Upper lobe of left lung (tissue), 6 donors: ENCODE measurements around the gene KPNA6. TPM values are rescaled to one million over a fixed set of nuclear protein-coding genes. Genes with fewer than 3 reads are reported as not detected.
A peak's percentile ranks its signal among the peaks of the same experiment; 100 is the strongest.
"Not testable (repeated sequence)": the region's sequence is repeated elsewhere in the genome, so short reads cannot be mapped to it uniquely, and the experiment has no call there.

Experiments used
- ATAC-seq, 2 donors: fragments of 200-7000 bp; cut with Tn5 transposase; one replicate each; pipeline ENCODE4 v1.9.1; 2022; ENCODE audit warnings: mild to moderate bottlenecking in 2 of 2, moderate library complexity in 2 of 2; ENCODE audit not compliant: low FRiP score in 2 of 2
- DNase-seq, 2 donors: peaks; one replicate each; pipeline ENCODE4 v3.0.0-alpha.2; 2019 to 2020
- H3K27ac ChIP-seq, 4 donors: fragments of 200-600 bp; sonication (generic); one replicate each; pipeline ENCODE4 v1.5.1; 2016 to 2019
- H3K27me3 ChIP-seq, 4 donors: fragments of 200-600 bp; sonication (generic); one replicate each; pipeline ENCODE4 v1.5.1; 2017 to 2019
- H3K36me3 ChIP-seq, 4 donors: fragments of 200-600 bp; sonication (generic); one replicate each; pipeline ENCODE4 v1.5.1; 2016 to 2019
- H3K4me1 ChIP-seq, 4 donors: fragments of 200-600 bp; sonication (generic); one replicate each; pipeline ENCODE4 v1.5.1; 2018 to 2019
- H3K4me3 ChIP-seq, 4 donors: fragments of 200-600 bp; sonication (generic); one replicate each; pipeline ENCODE4 v1.5.1; 2017 to 2019; ENCODE audit warnings: mild to moderate bottlenecking in 2 of 4, moderate library complexity in 1 of 4
- H3K9me3 ChIP-seq, 4 donors: fragments of 200-600 bp; sonication (generic); one replicate each; pipeline ENCODE4 v1.5.1; 2018 to 2019
- EP300 ChIP-seq, 4 donors: sonication (generic); formaldehyde crosslinking; IDR thresholded peaks; one replicate each; pipeline ENCODE4 v1.5.1; 2017; ENCODE audit warnings: antibody characterized with exemption in 4 of 4, control low read depth in 2 of 4
- POLR2A ChIP-seq, 4 donors: fragments of 450-650 bp; IDR thresholded peaks; one replicate each; pipeline ENCODE4 v1.5.1; 2016 to 2017; ENCODE audit warnings: antibody characterized with exemption in 4 of 4, mild to moderate bottlenecking in 2 of 4
- POLR2AphosphoS5 ChIP-seq, 2 donors: sonication (generic); formaldehyde crosslinking; IDR thresholded peaks; one replicate each; pipeline ENCODE4 v1.5.1; 2017; ENCODE audit warnings: antibody characterized with exemption in 2 of 2
- WGBS, 2 donors: methylation state at CpG; one replicate each; pipeline ENCODE4 v1.1.5; 2017 to 2018; 5-methylcytosine and 5-hydroxymethylcytosine counted together
- total RNA-seq, 6 donors: library from RNA; depleted of rRNA in 4 of 6; stranded (reverse); fragments of >200 nt in 4 of 6; gene quantifications; one replicate each; pipeline versions ENCODE4 v1.1.0 to v1.2.1, GENCODE V29; 2016 to 2021
- TF ChIP-seq, protein P1 (sequence below), 6 experiments: fragments of 450-650 bp in 4 of 6; fragments of 200-600 bp in 2 of 6; sonication (generic) in 2 of 6; IDR thresholded peaks; one replicate each; pipeline ENCODE4 v1.5.1; 2016 to 2019; ENCODE audit warnings: antibody characterized with exemption in 6 of 6
- donor health status: DM: no; HTN: no; CAD: no; lungs with moderate emphysema.
- donor health status: DM: no; HTN: yes; CAD: no; lungs with severe emphysema.

Gene KPNA6
- total RNA-seq, 6 donors from 2014 or later: 16.8 to 53.8 (median 42.0) TPM

DNA sequence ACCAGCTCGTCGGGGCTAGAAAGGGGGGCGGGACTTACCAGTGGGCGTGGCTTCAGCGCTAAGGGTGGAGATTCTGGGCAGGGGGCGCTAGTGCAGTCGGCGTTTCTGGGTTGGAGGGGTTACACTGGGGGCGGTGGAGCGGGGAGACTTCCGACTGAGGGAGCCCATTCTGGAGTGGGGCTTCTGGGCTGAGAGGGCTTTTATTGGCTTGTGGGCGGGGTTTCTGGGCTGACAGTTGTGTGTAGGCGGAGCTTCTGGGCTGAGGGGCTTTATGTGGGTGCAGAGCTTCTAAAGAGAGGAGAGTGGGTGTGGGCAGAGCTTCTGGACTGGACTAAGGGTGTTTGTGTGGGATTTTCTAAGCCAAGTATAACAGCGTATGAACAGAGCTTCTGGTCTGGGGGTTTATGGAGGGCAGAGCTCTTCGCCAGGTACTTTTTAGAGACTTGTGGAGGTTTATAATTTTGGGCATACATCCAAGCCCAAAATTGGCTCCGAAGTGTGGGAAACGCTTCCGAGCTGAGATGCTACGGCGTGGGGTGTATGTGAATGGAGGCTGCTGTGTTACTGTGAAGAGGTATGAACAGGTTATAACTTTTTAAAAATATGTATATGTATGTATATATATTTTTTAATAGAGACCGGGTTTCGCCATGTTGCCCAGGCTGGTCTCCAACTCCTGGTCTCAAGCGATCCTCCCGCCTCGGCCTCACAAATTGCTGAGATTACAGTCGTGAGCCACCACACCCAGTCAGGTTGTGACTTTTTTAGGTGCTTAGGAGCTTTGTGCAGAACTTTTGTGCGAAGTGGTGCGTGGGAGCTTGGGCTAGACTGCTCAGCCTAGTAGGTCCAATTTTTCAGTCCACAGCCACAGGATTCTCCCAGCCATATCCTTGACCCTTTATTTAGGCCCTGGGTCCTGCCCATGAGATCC is 34.3 kb upstream of the KPNA6 start:
- H3K27ac ChIP-seq: peak overlapping the region; percentile 81 to 95 (median 88)
- TF ChIP-seq, protein P1, sequence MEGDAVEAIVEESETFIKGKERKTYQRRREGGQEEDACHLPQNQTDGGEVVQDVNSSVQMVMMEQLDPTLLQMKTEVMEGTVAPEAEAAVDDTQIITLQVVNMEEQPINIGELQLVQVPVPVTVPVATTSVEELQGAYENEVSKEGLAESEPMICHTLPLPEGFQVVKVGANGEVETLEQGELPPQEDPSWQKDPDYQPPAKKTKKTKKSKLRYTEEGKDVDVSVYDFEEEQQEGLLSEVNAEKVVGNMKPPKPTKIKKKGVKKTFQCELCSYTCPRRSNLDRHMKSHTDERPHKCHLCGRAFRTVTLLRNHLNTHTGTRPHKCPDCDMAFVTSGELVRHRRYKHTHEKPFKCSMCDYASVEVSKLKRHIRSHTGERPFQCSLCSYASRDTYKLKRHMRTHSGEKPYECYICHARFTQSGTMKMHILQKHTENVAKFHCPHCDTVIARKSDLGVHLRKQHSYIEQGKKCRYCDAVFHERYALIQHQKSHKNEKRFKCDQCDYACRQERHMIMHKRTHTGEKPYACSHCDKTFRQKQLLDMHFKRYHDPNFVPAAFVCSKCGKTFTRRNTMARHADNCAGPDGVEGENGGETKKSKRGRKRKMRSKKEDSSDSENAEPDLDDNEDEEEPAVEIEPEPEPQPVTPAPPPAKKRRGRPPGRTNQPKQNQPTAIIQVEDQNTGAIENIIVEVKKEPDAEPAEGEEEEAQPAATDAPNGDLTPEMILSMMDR (IDR thresholded peaks at IDR 0.05): no peak
- TF ChIP-seq POLR2A (IDR thresholded peaks at IDR 0.05) (no peak), EP300 (IDR thresholded peaks at IDR 0.05) (no peak), POLR2AphosphoS5 (IDR thresholded peaks at IDR 0.05) (no peak)
- ATAC-seq: peak; percentile 0 to 63
- peaks cover 17 to 32% (median 19%) of the 10 kb centered on the region in 4 donors for H3K4me1 ChIP-seq
- WGBS, 2 donors: 33 to 36% methylated on average over 23 to 28 of the region's 28 CpGs
- H3K9me3 ChIP-seq: no peaks in the 10 kb centered on the region
- peak overlapping the region; percentile 54 to 90 (median 75) for H3K4me3 ChIP-seq
- H3K27me3 ChIP-seq: no peaks in the 10 kb centered on the region
- DNase-seq: no peak
- H3K36me3 ChIP-seq: peaks cover 6 to 31% (median 26%) of the 10 kb centered on the region in 4 donors

DNA sequence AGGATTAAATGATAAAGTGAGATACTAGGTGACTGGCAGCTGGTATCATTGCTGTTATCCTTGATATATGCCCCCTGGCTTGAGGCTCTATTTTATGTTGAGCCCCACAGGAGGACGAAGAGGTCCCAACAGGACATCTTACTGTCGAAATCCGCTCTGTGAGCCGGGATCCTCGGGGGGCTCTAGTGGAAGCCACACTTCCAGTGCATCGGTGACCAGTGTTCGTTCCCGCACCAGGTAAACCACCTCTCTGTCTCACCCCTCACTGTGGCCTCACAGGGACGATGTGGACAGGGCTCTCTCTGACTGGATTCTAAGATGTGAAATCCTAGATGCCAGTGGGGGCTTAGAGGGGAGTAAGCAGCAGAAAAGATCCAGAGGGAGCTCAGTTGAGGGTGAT is 33.0 kb upstream of the KPNA6 start:
- DNase-seq (no peak), ATAC-seq (no peak)
- H3K27ac ChIP-seq: no peak overlapping the region
- H3K36me3 ChIP-seq: peaks cover 11 to 44% (median 34%) of the 10 kb centered on the region in 4 donors
- no peaks in the 10 kb centered on the region for H3K27me3 ChIP-seq
- no peaks in the 10 kb centered on the region for H3K9me3 ChIP-seq
- WGBS, 2 donors: 93 to 100% methylated on average over 1 to 9 of the region's 9 CpGs
- H3K4me3 ChIP-seq: no peak overlapping the region
- peaks cover 17 to 24% (median 19%) of the 10 kb centered on the region in 4 donors for H3K4me1 ChIP-seq
- TF ChIP-seq POLR2AphosphoS5 (IDR thresholded peaks at IDR 0.05) (no peak), EP300 (IDR thresholded peaks at IDR 0.05) (no peak), POLR2A (IDR thresholded peaks at IDR 0.05) (no peak)
- TF ChIP-seq, protein P1 (IDR thresholded peaks at IDR 0.05): no peak

DNA sequence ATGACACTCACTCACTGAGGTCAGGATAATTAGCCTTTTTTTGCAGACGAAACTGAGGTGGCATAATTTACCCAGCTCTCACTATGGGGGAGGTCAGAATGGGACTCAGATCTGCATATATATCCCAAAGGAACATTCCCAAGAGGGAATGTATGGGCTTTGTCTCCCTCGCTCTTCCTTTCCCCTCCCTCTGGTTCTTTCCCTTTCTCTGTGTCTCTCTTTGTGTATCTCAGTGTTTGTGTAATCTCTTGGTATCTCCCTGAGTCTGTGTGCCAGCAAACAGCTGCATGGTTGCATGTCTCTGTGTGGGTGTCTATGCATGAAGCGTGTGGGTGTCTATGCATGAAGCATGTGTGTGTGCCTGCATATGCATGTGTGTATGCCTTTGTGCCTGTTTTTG is 30.4 kb upstream of the KPNA6 start:
- peaks cover 11 to 59% (median 38%) of the 10 kb centered on the region in 4 donors for H3K36me3 ChIP-seq
- no peak overlapping the region for H3K4me3 ChIP-seq
- no peaks in the 10 kb centered on the region for H3K9me3 ChIP-seq
- H3K27ac ChIP-seq: no peak overlapping the region
- H3K4me1 ChIP-seq: peaks cover 7 to 13% (median 9%) of the 10 kb centered on the region in 4 donors
- ATAC-seq (no peak), DNase-seq (no peak)
- 86 to 92% methylated on average over 3 of the region's 3 CpGs for WGBS, 2 donors
- no peak for TF ChIP-seq POLR2A (IDR thresholded peaks at IDR 0.05)
- no peak for TF ChIP-seq POLR2AphosphoS5 (IDR thresholded peaks at IDR 0.05)
- no peak for TF ChIP-seq EP300 (IDR thresholded peaks at IDR 0.05)
- TF ChIP-seq, protein P1 (IDR thresholded peaks at IDR 0.05): no peak
- H3K27me3 ChIP-seq: no peaks in the 10 kb centered on the region

DNA sequence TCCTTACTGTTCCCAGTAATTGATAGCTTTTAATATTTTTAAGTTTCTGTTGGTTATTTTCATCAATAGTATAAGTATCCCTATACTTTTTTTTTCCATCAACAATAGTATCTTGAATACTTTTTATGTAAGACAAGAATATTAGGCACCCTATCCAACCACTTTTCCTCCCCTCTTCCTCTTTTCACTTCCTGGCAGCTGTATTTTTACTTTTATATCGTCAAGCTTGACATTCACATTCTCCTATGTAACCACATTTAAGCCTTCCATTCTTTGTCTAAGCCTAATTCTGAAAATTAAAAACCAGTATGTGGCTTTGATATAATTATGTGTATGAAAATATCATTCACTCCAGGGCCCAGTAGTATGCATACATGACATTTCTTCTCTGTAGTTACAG is 25.8 kb upstream of the KPNA6 start:
- TF ChIP-seq POLR2A (IDR thresholded peaks at IDR 0.05) (no peak), POLR2AphosphoS5 (IDR thresholded peaks at IDR 0.05) (no peak), EP300 (IDR thresholded peaks at IDR 0.05) (no peak)
- TF ChIP-seq, protein P1 (IDR thresholded peaks at IDR 0.05): no peak
- H3K27me3 ChIP-seq: no peaks in the 10 kb centered on the region
- 32 to 74% methylated on average over 1 of the region's 1 CpG for WGBS, 2 donors
- H3K36me3 ChIP-seq: peaks cover 7 to 74% (median 30%) of the 10 kb centered on the region in 4 donors
- no peak for ATAC-seq
- H3K27ac ChIP-seq: no peak overlapping the region
- no peak for DNase-seq
- peaks cover 0 to 3% (median 0%) of the 10 kb centered on the region in 4 donors for H3K4me1 ChIP-seq
- H3K4me3 ChIP-seq: no peak overlapping the region
- H3K9me3 ChIP-seq: no peaks in the 10 kb centered on the region

DNA sequence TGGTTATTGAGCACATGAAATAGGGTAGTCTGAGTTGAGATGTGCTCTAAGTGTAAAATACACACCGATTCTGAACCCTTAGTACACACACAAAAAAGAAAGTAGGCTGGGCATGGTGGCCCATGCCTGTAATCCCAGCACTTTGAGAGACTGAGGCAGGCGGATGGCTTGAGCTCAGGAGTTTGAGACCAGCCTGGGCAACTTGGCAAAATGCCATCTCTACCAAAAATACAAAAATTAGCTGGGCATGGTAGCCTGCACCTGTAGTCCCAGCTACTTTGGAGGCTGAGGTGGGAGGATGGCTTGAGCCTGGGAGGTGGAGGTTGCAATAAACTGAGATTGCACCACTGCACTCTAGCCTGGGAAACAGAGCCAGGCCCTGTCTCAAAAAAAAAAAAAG is 21.5 kb upstream of the KPNA6 start:
- H3K36me3 ChIP-seq: peaks cover 0 to 61% (median 15%) of the 10 kb centered on the region in 4 donors
- not testable (repeated sequence) for H3K4me3 ChIP-seq, H3K27ac ChIP-seq, DNase-seq, H3K4me1 ChIP-seq, H3K27me3 ChIP-seq, H3K9me3 ChIP-seq, ATAC-seq
- 96 to 100% methylated on average over 2 of the region's 2 CpGs for WGBS, 2 donors
